ENCODE results near the gene PDE1A.

- no peak for TF ChIP-seq CTCF (IDR thresholded peaks at IDR 0.05)
- no peak for TF ChIP-seq POLR2A (IDR thresholded peaks at IDR 0.05)
These were observed 5.2 kb upstream of the PDE1A start for GRCh38 chr2:182432051-182432450.

All from right lobe of liver (tissue), 4 donors.